HepG2 (cell line): ENCODE measurements around the gene GSG1. TPM values are rescaled to one million over a fixed set of nuclear protein-coding genes. Genes with fewer than 3 reads are reported as not detected.

Source experiments
- ELF3 ChIP-seq: IDR thresholded peaks from 2 replicates; pipeline ENCODE4 v1.6.1; 2016; ENCODE audit warnings: missing genetic modification reagents, missing compliant biosample characterization
- GABPA ChIP-seq, 2 experiments: IDR thresholded peaks; 2 replicates each; pipeline ENCODE4 v1.6.1; 2011 to 2016; ENCODE audit warnings: low read depth in 2 of 2, low read length in 1 of 2, missing biosample characterization in 1 of 2, missing genetic modification characterization in 1 of 2
- GATAD1 ChIP-seq: IDR thresholded peaks from 2 replicates; pipeline ENCODE4 v1.6.1; 2016; ENCODE audit warnings: missing genetic modification reagents, missing compliant biosample characterization
- GATAD2A ChIP-seq: IDR thresholded peaks from 2 replicates; pipeline ENCODE4 v1.6.1; 2016
- GFI1 ChIP-seq: sonication (generic); formaldehyde crosslinking; IDR thresholded peaks from 2 replicates; pipeline ENCODE4 v1.5.0; 2020; ENCODE audit warnings: missing genetic modification reagents, mild to moderate bottlenecking, borderline replicate concordance
- MXD4 ChIP-seq: IDR thresholded peaks from 2 replicates; pipeline ENCODE4 v1.6.1; 2016; ENCODE audit warnings: mild to moderate bottlenecking, missing biosample characterization, missing genetic modification reagents
- MXI1 ChIP-seq: IDR thresholded peaks from 3 replicates; pipeline ENCODE4 v1.6.1; 2012; ENCODE audit warnings: low read depth, low read length, inconsistent platforms, borderline replicate concordance
- RBAK ChIP-seq: sonication (generic); formaldehyde crosslinking; IDR thresholded peaks from 2 replicates; pipeline ENCODE4 v1.5.1; 2020; ENCODE audit warnings: mild to moderate bottlenecking, missing genetic modification reagents
- RFX3 ChIP-seq: IDR thresholded peaks from 2 replicates; pipeline ENCODE4 v1.6.1; 2016; ENCODE audit warnings: missing biosample characterization, missing genetic modification reagents
- SIN3B ChIP-seq: fragments of 150-350 bp; IDR thresholded peaks from 2 replicates; pipeline ENCODE4 v1.6.1; 2014; ENCODE audit warnings: low read length
- SNAPC2 ChIP-seq: sonication (generic); formaldehyde crosslinking; IDR thresholded peaks from 2 replicates; pipeline ENCODE4 v1.8.1; 2022; ENCODE audit warnings: mild to moderate bottlenecking, missing genetic modification reagents
- TCF12 ChIP-seq, 2 experiments: fragments of 450-650 bp in 1 of 2; sonication (generic) in 1 of 2; formaldehyde crosslinking in 1 of 2; IDR thresholded peaks; 2 replicates each; pipeline versions ENCODE4 v1.6.1 to v1.8.0; 2017 to 2022; ENCODE audit warnings: antibody characterized with exemption in 1 of 2, mild to moderate bottlenecking in 1 of 2, missing genetic modification reagents in 1 of 2, moderate library complexity in 1 of 2
- ZNF20 ChIP-seq: sonication (generic); formaldehyde crosslinking; IDR thresholded peaks from 2 replicates; pipeline ENCODE4 v1.4.0; 2020; ENCODE audit warnings: mild to moderate bottlenecking, moderate library complexity, missing genetic modification reagents
- ZNF205 ChIP-seq: IDR thresholded peaks from 2 replicates; pipeline ENCODE4 v1.6.1; 2018; ENCODE audit warnings: missing biosample characterization, missing genetic modification reagents
- ZNF230 ChIP-seq: sonication (generic); formaldehyde crosslinking; IDR thresholded peaks from 2 replicates; pipeline ENCODE4 v1.4.0; 2020; ENCODE audit warnings: mild to moderate bottlenecking, missing genetic modification reagents
- ZNF251 ChIP-seq: sonication (generic); formaldehyde crosslinking; IDR thresholded peaks from 2 replicates; pipeline ENCODE4 v1.9.0; 2021; ENCODE audit warnings: mild to moderate bottlenecking, missing genetic modification reagents
- ZNF556 ChIP-seq: sonication (generic); formaldehyde crosslinking; IDR thresholded peaks from 2 replicates; pipeline ENCODE4 v1.4.0; 2020; ENCODE audit warnings: mild to moderate bottlenecking, missing genetic modification reagents, borderline replicate concordance
- polyA plus RNA-seq, 8 experiments: library from polyadenylated mRNA; depleted of rRNA in 3 of 8; stranded (reverse) in 7 of 8; unstranded in 1 of 8; fragments of >200 nt; fragmentation: Illumina TruSeq in 4 of 8; extraction: Trizol in 4 of 8; gene quantifications; 2 replicates each; pipeline versions ENCODE4 v1.2.1 to v1.2.3, GENCODE V29; 2011 to 2016; ENCODE audit warnings: low read depth in 4 of 8, missing spikeins in 1 of 8, mixed read lengths in 1 of 8; ENCODE audit not compliant: insufficient read depth in 1 of 8
- total RNA-seq, 5 experiments: library from RNA; depleted of rRNA; stranded (reverse); fragments of >200 nt; fragmentation: Illumina TruSeq; extraction: Trizol; gene quantifications; 2 replicates each; pipeline ENCODE4 v1.2.3, GENCODE V29; 2016; ENCODE audit warnings: low read depth in 1 of 5
- TF ChIP-seq, protein P1 (sequence below): IDR thresholded peaks from 2 replicates; pipeline ENCODE4 v1.6.1; 2012; ENCODE audit warnings: low read length, improper control_type of control experiment
- TF ChIP-seq, protein P2 (sequence below): sonication (generic); formaldehyde crosslinking; IDR thresholded peaks from 2 replicates; pipeline ENCODE4 v1.4.0; 2020; ENCODE audit warnings: missing genetic modification reagents, borderline replicate concordance
- TF ChIP-seq, protein P3 (sequence below): IDR thresholded peaks from 2 replicates; pipeline ENCODE4 v1.6.1; 2016
- TF ChIP-seq, protein P4 (sequence below): sonication (generic); formaldehyde crosslinking; IDR thresholded peaks from 2 replicates; pipeline ENCODE4 v1.5.0; 2020; ENCODE audit warnings: mild to moderate bottlenecking, missing genetic modification reagents, moderate library complexity

GSG1 gene
- total and polyA plus RNA-seq, 2 of the 13 experiments (the other 11 are each of a cell fraction or from before 2014, with no cell fraction given), result not detected

GRCh38 chr12:13079440-13079906, 24.0 kb downstream of the GSG1 start (continued):
- TF ChIP-seq MXD4 (no peak), RBAK (CRISPR knock-in tag) (no peak), ZNF230 (CRISPR knock-in tag) (no peak), RFX3 (CRISPR knock-in tag) (peak; percentile 63), ZNF251 (CRISPR knock-in tag) (no peak), ZNF556 (CRISPR knock-in tag) (peak; percentile 70; the same call in 1 of the 2 replicates), TCF12 (IDR thresholded peaks at IDR 0.05) (no peak), TCF12 (CRISPR knock-in tag; IDR thresholded peaks at IDR 0.05) (0 out of 2 replicates have a peak, but pooled peaks have one; percentile 28), GFI1 (CRISPR knock-in tag) (0 out of 2 replicates have a peak, but pooled peaks have one; percentile 56), SIN3B (no peak), MXI1 (no peak), GATAD2A (CRISPR knock-in tag) (peak; percentile 83), ZNF20 (no peak), GATAD1 (CRISPR knock-in tag) (peak; percentile 44), ZNF205 (CRISPR knock-in tag) (peak; percentile 23; the same call in 1 of the 2 replicates), GABPA (IDR thresholded peaks at IDR 0.05; ENCODE audit: low read depth, low read length) (no peak), GABPA (CRISPR knock-in tag; IDR thresholded peaks at IDR 0.05; ENCODE audit: low read depth) (peak; percentile 63), ELF3 (CRISPR knock-in tag) (peak; percentile 97), SNAPC2 (CRISPR knock-in tag) (no peak; the same call in 1 of the 2 replicates)
- TF ChIP-seq, protein P1, sequence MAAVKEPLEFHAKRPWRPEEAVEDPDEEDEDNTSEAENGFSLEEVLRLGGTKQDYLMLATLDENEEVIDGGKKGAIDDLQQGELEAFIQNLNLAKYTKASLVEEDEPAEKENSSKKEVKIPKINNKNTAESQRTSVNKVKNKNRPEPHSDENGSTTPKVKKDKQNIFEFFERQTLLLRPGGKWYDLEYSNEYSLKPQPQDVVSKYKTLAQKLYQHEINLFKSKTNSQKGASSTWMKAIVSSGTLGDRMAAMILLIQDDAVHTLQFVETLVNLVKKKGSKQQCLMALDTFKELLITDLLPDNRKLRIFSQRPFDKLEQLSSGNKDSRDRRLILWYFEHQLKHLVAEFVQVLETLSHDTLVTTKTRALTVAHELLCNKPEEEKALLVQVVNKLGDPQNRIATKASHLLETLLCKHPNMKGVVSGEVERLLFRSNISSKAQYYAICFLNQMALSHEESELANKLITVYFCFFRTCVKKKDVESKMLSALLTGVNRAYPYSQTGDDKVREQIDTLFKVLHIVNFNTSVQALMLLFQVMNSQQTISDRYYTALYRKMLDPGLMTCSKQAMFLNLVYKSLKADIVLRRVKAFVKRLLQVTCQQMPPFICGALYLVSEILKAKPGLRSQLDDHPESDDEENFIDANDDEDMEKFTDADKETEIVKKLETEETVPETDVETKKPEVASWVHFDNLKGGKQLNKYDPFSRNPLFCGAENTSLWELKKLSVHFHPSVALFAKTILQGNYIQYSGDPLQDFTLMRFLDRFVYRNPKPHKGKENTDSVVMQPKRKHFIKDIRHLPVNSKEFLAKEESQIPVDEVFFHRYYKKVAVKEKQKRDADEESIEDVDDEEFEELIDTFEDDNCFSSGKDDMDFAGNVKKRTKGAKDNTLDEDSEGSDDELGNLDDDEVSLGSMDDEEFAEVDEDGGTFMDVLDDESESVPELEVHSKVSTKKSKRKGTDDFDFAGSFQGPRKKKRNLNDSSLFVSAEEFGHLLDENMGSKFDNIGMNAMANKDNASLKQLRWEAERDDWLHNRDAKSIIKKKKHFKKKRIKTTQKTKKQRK, result no peak
- TF ChIP-seq, protein P2, sequence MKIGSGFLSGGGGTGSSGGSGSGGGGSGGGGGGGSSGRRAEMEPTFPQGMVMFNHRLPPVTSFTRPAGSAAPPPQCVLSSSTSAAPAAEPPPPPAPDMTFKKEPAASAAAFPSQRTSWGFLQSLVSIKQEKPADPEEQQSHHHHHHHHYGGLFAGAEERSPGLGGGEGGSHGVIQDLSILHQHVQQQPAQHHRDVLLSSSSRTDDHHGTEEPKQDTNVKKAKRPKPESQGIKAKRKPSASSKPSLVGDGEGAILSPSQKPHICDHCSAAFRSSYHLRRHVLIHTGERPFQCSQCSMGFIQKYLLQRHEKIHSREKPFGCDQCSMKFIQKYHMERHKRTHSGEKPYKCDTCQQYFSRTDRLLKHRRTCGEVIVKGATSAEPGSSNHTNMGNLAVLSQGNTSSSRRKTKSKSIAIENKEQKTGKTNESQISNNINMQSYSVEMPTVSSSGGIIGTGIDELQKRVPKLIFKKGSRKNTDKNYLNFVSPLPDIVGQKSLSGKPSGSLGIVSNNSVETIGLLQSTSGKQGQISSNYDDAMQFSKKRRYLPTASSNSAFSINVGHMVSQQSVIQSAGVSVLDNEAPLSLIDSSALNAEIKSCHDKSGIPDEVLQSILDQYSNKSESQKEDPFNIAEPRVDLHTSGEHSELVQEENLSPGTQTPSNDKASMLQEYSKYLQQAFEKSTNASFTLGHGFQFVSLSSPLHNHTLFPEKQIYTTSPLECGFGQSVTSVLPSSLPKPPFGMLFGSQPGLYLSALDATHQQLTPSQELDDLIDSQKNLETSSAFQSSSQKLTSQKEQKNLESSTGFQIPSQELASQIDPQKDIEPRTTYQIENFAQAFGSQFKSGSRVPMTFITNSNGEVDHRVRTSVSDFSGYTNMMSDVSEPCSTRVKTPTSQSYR (CRISPR knock-in tag), result no peak
- TF ChIP-seq, protein P3, sequence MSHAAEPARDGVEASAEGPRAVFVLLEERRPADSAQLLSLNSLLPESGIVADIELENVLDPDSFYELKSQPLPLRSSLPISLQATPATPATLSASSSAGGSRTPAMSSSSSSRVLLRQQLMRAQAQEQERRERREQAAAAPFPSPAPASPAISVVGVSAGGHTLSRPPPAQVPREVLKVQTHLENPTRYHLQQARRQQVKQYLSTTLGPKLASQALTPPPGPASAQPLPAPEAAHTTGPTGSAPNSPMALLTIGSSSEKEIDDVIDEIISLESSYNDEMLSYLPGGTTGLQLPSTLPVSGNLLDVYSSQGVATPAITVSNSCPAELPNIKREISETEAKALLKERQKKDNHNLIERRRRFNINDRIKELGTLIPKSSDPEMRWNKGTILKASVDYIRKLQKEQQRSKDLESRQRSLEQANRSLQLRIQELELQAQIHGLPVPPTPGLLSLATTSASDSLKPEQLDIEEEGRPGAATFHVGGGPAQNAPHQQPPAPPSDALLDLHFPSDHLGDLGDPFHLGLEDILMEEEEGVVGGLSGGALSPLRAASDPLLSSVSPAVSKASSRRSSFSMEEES, result peak; percentile 31; the same call in 1 of the 2 replicates
- TF ChIP-seq, protein P4, sequence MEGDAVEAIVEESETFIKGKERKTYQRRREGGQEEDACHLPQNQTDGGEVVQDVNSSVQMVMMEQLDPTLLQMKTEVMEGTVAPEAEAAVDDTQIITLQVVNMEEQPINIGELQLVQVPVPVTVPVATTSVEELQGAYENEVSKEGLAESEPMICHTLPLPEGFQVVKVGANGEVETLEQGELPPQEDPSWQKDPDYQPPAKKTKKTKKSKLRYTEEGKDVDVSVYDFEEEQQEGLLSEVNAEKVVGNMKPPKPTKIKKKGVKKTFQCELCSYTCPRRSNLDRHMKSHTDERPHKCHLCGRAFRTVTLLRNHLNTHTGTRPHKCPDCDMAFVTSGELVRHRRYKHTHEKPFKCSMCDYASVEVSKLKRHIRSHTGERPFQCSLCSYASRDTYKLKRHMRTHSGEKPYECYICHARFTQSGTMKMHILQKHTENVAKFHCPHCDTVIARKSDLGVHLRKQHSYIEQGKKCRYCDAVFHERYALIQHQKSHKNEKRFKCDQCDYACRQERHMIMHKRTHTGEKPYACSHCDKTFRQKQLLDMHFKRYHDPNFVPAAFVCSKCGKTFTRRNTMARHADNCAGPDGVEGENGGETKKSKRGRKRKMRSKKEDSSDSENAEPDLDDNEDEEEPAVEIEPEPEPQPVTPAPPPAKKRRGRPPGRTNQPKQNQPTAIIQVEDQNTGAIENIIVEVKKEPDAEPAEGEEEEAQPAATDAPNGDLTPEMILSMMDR (CRISPR knock-in tag), result peak; percentile 73
